GM18505 (cell line): ENCODE results near the gene VEZT.

Source experiments
- ATAC-seq: cut with Tn5 transposase; IDR thresholded peaks from one replicate; pipeline ENCODE4 v1.9.1; 2021; ENCODE audit not compliant: unreplicated experiment
- POLR2A ChIP-seq: IDR thresholded peaks from 4 replicates; pipeline ENCODE4 v1.6.1; 2011; ENCODE audit warnings: borderline replicate concordance; ENCODE audit not compliant: insufficient read depth, insufficient read length; ENCODE audit errors: extremely low read depth

Gene VEZT

DNA sequence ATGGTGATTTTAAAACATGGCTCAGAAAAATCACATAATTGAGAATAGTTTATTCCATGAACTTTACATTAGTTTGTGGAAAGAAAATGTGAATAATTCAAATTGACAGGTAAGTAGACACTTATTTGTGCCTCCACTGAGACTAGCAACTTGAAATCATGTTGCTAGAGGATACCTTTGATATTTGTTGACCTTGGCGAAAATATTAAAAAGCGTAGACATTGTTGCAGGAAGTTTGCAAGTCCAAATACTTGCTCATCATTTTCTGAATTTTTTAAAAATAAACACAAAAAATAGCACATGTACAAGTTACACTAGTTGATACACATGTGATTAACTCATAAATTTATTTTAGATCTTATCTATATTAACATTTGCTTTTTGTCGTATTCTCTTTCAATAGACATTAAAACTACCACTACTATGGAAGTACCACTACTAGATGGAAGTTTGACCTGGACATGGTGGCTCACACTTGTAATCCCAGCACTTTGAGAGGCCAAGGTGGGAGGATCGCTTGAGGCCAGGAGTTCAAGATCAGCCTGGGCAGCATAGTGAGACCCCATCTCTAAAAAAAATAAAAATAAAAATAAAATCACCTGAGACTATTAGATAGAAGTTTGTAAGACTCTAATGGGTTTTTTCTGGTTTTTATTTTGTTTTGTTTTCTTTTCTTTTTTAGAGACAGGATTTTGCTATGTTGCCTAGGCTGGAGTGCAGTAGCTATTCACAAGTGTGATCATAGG lies 24.3 kb downstream of the VEZT start:
- no peak for ATAC-seq
- TF ChIP-seq POLR2A, result no peak

DNA sequence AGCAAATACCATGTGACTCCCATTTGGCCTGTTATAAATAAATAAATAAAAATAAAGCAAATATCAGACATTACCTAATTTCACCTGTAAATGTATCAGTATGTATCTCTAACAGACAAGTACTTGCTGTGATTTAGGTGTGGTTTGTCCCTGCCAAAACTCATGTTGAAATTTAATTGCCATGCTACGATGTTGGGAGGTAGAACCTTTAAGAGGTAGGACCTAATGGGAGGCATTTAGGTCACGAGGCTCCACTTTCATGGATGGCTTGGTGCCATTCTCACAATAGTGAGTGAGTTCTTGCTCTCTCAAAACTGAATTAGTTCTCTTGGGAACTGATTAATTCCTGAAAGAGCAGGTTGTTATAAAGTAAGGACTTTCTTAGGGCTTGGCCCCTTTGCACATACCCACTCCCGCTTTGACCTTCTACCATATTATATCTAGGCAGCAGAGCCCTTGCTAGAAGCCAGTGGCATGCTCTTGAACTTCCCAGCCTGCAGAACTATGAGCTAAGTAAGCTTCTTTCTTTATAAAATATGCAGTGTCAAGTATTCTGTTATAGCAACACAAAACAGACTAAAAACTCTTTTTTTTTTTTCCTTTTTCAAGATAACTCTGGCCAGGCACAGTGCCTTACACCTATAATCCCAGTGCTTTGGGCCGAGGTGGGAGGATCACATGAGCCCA lies 26.0 kb downstream of the VEZT start:
- ATAC-seq, result no peak
- no peak for TF ChIP-seq POLR2A

DNA sequence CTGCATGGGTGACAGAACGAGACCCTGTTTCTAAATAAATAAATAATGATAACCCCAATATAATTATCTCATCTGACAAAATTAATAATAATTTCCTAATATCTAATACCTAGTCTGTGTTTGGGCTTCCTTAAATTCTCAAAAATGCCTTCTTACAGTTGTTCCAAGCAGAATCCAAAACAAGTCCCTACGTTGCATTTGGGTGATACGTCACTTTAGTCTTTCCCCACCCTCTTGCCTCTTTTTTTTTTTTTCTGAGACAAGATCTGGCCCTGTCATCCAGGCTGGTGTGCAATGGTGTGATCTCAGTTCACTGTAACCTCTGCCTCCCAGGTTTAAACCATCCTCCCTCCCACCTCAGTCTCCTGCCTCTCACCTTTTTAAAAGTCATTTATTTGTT lies 26.7 kb downstream of the VEZT start:
- no peak for TF ChIP-seq POLR2A
- ATAC-seq, result no peak

DNA sequence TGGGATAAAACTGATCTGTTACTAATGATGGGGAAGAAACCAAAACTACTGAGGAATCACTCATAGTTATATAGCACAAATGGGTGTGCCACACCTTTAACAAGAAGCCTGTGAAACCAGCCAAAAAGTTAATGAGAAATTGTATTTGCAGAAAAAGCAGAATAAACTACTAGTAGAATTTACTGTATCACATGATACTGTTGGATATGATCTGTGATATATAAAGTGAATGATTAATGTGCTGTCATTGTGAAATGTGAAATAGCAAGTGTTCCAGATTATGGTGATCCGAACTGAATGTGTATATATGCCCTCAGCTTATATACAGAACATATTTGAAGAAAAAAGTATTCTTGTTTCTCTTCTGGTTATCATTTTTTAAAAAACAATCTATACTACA lies 30.5 kb downstream of the VEZT start:
- no peak for ATAC-seq
- TF ChIP-seq POLR2A, result no peak

DNA sequence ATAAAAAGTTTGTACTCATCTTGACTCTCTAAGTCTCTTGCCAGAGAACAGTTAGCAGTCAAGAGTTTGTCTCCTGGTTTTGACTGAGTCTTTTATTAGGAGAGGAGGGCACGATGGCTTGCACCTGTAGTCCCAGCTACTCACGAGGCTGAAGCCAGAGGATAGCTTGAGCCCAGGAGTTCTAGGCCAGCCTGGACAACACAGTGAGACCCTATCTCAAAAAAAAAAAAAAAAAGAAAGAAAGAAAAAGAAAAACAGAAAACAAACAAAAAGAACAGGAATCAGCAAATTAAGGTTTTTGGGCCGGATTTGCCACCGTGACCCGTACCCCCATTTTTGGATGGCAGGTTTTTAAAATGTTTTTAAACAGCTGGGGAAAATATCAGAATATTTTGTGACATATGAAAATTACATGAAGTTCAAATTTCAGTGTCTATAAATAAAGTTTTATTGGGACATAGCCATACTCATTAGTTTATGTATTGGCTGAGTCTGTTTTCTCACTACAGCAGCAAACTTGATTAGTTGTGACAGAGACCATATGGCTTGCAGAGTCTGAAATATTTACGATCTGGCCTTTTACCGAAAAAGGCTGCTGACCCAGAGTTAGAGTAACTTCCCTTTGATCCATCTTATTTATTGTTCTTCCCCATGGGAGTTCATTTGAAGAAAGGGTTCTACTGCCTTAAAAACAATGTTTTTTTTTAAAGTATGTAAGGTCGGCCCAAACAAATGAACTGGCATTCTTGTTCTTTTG lies 31.2 kb downstream of the VEZT start:
- no peak for ATAC-seq

DNA sequence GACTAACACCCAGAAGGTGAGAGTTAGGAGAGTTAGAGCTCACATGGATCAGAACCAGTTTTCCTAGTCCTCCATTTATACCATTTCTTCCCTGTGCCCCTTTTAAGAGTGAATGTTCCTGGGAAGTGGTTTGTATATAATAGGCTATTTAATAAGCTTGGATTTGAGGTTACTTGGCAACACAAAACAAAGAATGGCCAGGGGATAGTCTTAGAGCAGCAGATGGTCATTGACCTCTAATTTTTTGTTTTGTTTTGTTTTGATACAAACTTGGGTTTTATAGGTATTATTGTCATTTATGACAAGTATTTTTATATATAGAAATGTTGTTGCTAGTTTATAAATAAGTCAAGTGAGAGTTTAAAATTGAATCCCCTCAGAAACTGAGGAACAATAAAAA lies 35.8 kb downstream of the VEZT start:
- TF ChIP-seq POLR2A, result no peak
- no peak for ATAC-seq

More for the DNA sequence above, 31.2 kb downstream of the VEZT start:
- TF ChIP-seq POLR2A, result no peak

DNA sequence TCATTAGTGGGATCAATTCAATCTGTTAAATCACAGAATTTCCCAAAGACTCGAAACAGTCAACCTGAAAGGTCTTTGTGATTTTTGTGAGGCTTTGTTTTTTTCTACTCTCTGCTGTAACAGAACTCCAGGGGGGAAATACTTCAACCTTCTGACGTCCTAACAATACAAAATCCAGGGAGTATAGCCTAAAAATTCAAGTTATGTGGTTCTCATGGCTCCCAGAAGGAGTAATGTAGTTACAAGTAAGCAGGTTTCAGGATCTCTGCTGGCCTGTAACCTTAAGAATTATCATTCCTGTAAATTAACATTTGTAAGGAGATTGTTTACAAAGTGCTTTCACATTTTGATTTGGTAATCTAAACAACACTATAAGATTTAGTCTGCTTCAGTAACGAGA lies 39.9 kb downstream of the VEZT start:
- ATAC-seq, result no peak
- no peak for TF ChIP-seq POLR2A

DNA sequence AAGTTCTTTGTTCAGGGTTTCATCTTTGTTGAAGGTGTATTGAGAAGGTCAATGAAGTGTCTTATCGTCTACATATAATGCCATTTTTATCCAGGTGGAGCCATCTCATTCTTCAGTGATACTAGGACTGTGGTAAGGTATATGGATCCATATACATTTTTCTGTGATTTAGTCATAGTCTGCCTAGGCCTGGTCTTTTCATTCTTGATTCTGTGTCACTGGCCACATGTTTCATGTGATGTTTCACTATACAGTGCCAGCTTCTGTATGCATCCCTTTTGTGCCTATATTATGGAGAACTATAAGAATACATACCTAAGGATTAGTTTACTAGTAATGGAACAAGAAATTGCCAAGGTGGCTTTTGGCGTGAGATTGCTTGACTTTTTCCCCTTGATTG lies 40.5 kb downstream of the VEZT start:
- ATAC-seq, result no peak
- TF ChIP-seq POLR2A, result no peak

DNA sequence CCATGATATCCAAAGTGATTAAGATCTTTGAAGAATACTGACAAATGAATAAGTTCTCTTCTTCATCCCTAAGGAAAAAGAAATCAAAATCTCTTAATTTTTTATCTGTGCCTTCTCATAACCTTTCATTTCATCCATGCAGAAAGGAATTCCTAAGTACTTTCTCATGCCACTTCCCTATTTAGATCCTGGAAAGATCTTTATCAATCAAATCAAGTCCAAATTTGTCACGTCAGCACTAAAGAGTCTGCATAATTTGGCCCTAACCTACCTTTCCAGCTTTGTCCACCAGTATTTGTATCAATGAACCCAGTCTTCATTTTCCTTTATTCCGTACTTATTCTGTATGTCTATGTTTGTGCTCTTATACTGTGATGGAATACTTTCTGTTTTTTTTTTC lies 41.2 kb downstream of the VEZT start:
- TF ChIP-seq POLR2A, result no peak
- ATAC-seq, result no peak

DNA sequence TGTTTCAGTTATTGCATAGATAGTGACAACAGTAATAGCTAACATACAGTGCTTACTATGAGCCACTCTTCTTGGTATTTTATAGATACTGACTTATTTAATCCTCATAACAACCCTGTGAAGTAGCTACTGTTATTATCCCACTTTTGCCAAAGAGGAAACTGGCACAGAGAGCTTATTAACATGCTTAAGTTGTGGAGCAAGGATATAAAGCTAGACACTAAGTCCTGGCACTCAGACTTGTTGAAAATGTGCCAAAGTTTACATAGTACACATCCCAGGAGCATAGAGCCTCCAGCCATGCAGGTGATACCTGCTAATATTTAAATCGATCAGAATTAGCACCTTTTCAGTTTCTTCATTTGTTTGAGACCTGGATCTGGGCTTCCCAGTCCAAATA lies 41.8 kb downstream of the VEZT start:
- no peak for ATAC-seq
- no peak for TF ChIP-seq POLR2A

DNA sequence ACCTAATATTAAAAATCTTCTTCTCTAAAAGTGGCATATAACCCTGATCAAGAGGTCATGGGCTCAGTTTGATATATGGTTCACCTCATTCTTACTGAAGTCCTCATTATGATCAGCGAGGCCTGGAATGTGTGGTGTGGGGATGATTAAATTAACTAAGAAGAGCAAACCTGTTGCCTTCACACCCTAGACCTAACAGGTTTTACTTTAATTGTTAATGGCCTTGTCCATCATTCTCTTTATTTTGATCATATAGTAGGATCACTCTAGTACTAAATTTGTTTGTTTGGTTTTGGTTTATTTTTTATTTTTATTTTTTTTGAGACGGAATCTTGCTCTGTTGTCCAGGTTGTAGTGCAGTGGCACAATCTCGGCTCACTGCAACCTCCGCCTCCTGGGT lies 43.5 kb downstream of the VEZT start:
- no peak for ATAC-seq
- TF ChIP-seq POLR2A, result no peak

DNA sequence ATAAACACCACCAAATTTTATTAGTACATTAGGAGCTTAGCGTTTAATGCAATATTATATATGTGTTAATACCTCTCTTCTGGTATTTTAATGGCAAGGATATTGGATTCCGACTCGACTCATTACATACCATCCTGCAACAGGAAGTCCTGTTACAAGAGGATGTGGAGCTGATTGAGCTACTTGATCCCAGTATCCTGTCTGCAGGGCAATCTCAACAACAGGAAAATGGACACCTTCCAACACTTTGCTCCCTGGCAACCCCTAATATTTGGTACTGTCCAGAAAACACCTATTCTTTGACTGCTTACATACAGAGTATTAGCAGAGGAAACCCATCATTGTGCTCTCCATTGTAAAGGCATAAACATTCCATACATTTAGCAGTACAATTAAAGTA lies 45.2 kb downstream of the VEZT start:
- no peak for TF ChIP-seq POLR2A
- ATAC-seq, result no peak

DNA sequence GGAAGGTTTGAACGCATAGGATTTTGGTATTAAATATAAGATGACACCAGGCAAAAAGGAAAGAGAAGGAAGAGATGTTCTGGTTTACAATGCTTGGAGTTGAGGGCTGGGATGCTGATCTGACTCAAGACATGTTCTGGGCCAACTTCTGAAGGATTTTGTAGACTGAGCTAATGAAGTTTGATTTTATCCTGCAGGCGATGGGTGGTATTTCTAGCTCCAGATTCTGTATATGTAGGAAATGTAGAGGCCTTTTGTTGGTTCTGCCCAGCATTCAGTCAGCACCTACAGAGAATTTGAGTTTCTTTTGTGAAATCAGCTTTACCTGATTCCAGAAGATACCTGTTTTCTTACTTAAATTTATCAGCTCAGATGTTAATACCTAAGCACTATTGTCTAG lies 48.2 kb downstream of the VEZT start:
- ATAC-seq, result no peak
- no peak for TF ChIP-seq POLR2A

DNA sequence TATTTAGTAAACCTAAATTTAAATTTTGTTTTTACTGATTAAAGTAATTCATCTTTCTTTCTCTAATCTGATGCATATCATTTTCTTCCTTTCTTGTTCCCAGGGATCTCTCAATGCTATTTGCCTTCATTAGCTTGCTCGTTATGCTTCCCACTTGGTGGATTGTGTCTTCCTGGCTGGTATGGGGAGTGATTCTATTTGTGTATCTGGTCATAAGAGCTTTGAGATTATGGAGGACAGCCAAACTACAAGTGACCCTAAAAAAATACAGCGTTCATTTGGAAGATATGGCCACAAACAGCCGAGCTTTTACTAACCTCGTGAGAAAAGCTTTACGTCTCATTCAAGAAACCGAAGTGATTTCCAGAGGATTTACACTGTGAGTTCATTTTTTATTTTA lies 48.6 kb downstream of the VEZT start:
- no peak for TF ChIP-seq POLR2A
- no peak for ATAC-seq
